GM18526 (cell line): ENCODE data around the gene SPATS1.

ENCODE experiments used
- POLR2A ChIP-seq: IDR thresholded peaks from 3 replicates; pipeline ENCODE4 v1.6.1; 2011; ENCODE audit not compliant: insufficient read length; ENCODE audit errors: extremely low read depth

The SPATS1 gene

DNA sequence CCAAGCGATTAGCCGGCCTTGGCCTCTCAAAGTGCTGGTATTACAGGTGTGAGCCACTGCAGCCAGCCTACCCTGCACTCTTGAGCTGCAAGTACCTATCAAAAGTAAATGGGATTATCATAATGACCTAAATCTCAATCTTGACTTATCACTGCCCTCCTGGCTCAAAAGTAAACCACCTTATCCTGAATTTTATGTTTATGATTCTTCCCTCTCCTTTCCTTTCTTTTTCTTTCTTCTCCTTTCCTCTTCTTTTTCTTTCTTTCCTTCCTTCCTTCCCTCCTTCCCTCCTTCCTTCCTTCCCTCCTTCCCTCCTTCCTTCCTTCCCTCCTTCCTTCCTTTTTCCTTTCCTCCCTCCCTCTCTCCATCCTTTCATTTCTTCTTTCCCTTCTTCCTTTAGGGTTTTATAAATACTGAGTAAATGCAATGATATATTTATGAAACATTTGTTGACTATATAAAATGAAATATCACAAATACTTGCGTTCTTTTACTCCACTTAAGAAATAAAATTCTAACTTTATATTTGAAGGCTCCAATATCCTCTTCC, 21.0 kb downstream of the SPATS1 start:
- TF ChIP-seq POLR2A: no peak

DNA sequence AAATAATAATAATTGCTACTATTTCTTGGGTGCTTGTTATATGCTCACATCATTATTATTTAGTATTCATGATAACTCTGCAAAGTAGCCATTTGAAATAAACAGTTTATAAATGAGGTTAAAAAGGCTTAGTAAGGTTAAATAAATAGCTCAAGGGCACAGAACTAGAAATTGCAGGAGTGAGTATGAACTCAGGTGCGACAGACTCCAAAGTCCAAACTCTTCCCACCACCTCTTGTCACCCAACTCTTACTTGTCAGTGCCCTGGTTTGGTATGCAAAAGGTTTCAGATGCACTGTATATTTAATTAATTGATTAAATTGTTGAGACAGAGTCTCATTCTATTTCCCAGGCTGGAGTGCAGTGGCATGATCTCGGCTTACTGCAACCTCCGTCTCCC, 24.3 kb downstream of the SPATS1 start:
- TF ChIP-seq POLR2A: no peak

DNA sequence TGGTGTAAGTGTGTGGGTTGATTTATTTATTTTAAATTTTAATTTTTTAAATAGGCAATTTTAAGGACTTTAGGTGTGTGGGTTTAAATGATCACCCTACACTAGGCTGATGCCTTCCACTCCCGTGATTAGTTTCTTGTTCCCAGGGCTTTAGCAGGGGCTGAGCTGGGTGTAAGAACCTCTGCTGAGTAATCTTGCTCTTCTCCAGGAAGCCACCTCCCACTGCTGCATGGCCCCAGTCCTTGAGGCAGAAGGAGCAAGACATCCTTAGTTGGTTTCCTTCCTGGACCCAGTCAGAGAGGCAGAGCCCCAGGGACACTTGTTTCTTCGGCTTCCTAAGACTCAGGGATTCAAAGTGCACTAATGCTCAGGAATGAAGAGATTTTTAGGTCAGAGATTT, 25.2 kb downstream of the SPATS1 start:
- no peak for TF ChIP-seq POLR2A

DNA sequence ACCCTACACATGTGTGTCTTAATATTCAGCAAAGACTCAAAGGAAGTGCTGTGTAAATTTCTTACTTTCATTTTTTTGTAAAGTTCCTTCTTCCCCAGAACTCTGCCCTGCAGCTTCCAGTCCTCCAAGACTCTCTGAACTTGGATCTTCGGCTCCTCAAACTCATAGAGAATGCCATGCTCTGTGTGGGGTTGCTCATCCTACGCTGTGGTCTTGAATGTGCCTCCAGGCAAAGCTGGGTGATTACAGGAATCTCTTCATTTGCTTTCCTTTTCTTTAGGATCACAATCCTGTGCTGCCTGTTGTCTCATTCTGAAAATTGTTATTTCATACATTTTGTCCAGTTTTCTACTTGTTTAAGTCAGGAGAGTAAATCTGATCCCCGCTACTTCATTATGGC, 30.6 kb downstream of the SPATS1 start:
- no peak for TF ChIP-seq POLR2A

DNA sequence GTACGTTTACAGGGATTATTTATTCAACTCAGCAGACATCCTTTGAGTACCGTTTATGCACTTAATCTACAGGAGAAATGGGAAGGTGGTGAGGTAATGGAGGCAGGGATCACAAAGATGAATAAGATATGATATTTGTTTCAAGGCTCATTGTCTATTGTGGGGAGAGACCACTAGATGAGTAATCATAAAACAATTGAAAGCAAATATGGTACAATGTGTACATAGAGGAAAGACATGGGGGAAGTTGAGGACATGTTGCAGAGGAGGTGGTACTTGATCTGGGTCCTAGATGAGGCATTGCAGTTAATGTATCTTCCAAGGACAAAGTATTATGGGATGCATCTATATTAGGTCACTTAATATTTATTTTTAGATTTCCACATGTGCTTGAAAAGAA, 31.3 kb downstream of the SPATS1 start:
- no peak for TF ChIP-seq POLR2A

DNA sequence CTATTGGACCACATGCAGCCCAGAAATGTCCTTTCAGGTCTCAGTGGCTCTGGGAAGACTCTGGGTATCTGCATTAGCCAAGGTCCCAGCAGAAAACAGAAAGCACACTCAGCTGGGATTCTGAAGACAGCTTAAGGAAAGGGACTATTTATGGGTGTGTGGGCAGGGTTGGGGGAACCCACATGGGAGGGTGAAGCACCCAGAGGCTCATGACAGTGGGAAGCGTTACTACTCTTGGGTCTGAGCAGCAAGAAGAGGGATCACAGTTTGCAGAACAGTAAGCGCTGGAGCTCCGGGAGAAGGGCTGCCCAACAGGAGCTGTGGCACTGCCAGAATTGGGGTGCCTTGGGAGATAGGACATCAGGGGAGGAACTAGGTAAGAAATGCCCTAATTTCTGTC, 32.6 kb downstream of the SPATS1 start:
- TF ChIP-seq POLR2A: no peak

DNA sequence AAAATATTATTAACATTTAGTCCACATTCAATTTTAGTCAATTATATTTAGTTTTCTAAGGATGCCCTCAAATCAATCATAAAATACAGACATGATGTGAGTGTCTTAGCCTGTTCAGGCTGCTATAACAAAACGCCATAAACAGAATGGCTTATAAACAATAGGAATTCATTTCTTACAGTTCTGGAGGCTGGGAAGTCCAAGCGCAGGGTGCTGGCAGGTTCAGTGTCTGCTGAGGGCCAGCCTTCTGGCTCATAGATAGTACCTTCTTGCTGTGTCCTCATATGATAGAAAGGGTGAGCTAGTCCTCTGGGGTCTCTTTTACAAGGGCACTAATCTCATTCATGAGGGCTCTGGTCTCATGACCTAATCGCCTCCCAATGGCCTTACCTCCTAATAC, 35.0 kb downstream of the SPATS1 start:
- no peak for TF ChIP-seq POLR2A

DNA sequence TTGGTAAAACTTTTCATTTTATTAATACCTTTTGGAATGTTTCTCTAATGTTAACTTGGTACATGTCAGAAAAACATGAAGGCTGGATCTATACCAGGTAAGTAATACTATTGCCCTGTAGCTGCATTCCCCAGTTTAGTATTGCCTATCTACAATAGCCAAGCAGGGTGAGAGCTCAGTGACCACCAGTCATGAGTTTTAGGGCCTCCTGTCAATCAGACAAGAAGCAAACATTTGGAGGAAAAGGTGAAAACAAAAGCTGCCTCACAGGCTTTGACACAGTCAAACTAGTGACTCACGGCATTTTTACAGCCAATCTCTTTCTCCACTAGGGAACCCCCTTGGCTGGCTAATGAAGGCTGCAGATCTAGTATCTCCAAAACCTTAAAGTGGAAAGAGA, 35.5 kb downstream of the SPATS1 start:
- TF ChIP-seq POLR2A: no peak

DNA sequence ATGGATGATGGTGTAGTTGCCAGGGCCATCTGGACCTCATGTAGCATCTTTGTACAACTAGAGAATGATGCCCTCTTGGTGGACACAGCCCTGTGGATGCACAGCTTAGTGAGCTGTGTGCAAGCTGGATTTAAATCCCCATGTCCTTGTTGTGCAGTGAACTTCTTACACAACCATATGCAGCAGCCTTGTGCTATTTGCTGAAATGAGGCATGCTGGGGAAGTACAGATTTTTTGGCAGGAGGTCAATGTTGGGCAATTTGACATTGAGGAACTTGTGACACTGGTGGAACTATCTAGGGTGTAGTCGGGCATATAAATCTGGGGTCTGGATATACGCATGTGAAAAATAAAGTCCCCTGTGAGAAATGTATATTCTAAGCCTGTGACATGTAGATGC, 39.3 kb downstream of the SPATS1 start:
- TF ChIP-seq POLR2A: no peak

DNA sequence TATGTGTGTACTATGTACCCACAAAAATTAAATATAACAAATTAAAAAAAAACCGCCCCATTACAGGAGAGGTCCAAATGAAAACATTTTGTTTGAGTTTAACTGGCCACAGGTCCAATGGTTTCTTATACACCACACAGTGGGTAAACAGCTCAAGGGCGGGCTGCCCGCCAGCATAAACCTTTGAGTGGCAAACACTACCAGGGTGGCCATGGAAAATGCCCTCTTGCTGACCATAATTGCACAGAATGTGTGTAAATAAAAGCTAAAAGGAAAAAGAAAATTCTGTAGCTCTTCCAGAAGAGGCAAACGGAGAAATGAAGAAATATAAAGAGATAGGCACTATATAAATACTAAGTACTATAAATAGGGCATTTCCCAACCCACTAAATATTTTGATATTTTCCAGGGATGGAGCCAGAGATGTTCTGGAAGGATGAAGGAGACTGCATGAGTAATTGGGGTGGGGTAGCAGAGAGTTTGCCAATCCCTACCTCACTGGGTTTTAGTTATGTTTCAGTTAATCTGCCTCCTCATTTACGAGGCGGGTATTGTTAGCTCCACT, 44.0 kb downstream of the SPATS1 start:
- no peak for TF ChIP-seq POLR2A

DNA sequence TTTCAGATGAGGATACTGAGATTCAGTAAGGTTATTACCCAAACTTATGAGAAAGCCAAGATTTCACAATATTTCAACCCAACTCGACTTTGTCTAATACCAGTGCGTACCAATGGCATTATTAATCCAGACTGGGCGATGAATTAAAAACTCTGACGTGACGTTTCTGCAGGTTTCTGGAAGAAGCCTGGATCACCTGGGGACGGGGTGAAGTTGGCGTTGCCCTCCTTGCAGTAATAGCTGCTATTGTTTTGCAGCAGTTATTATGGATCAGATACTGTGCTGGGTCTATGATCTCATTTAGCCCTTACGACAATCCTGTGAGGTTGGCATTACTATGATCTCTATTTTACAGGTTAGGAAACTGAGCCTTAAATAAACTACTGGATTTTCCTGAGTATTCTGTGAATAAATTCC, 44.5 kb downstream of the SPATS1 start:
- no peak for TF ChIP-seq POLR2A

DNA sequence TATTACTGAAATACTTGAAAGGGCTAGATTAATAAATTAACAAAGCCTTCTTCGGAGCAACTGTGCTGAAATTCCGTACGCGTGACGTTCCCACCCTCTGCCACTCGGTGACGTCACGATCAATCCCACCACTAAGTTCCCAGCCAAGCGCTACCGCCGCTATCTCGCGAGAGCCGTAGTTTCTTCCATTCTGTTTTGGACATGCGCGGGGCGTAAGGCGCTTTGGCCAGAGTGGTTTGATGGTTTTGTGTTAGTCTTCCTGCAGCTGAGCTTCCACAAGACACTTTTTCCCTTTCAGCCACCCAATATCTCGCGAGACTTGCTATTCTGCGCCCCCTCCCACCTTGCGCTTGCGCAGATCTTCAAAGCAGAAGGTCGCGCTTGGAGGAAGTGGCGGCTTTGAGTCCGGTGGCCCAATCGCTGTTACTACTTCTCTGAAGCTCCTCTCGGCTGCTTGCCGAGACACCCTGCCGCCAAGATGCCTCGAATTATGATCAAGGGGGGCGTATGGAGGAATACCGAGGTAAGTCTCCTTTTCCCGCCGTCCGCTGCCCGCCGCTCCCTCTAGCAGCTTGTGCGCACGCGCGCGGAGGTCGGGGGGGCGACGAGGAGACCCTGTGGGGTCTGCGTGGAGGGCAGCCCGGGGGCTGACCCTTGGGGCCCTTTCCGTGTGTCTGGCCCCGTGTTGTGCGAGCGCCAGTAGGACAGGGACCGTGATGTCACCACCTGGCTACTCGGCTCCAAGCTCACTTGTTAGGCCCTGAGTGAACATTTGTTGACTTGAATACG, 45.1 kb downstream of the SPATS1 start, which contains the start of gene CDC5L:
CDC5L (plus strand) TSS at position 361 of the 789 bp plus-strand sequence; CDS start at position 479, 118 bp downstream.
- TF ChIP-seq POLR2A: peak; percentile 92

DNA sequence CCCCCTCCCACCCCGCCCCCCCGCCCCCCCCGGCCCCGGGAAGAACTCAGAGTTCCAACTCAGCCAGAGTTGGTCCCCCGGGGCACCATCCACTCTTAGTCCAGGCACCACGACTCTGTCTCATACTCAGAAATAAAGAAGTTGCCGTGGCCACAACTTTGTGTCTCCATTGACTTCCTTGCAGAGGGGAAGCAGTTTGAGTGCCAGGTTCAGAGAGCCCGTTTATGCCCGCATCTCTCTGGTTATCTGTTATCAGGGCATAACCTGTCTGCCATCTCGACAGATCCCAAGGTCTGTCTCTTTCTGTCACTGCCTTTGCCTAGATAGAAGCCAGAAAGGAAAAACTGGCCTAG, 45.7 kb downstream of the SPATS1 start:
- TF ChIP-seq POLR2A: no peak

DNA sequence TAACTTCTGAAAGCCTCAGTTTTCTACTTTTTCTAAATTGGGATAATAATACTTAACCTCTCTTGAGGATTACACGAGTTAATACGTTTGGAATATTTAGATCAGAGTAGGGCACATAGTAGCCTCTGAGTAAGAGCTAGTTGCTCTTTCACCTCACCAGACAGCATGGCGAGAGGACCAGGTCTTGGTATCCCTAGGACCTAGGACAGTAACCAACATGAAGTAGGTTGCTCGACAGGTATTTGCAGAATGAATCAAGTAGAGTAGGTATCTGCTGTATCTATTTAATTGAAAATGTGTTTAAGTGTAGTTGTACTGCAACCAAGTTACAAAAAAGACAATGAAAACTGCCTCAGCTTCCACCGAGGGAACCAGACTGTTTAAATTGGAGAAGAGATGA, 46.4 kb downstream of the SPATS1 start:
- TF ChIP-seq POLR2A: no peak

DNA sequence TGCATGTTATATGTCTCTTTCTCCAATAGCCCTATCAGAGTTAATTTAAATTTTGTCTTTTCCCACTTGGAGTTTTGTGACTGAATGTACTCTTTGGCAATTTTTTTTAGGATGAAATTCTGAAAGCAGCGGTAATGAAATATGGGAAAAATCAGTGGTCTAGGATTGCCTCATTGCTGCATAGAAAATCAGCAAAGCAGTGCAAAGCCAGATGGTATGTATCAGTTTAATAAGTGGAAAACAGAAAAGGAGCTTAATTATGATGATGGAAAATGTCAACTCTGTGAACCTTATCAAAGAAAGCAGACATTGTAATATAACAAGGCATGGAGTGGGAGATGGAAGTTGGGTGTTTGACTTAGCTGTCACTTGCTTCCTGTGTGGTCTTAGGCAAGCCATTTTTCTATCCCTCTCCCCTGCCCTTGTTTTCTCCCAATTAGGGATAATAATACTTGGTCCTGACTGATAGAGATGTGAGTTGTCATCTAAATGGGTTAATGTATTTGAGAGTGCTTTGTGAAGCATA, 47.8 kb downstream of the SPATS1 start:
- no peak for TF ChIP-seq POLR2A
